ENCODE data around the gene CARD11.

The CARD11 gene

GRCh38 chr7:2919256-2919655 lies 124.4 kb downstream of the CARD11 start:
- CTCF ChIA-PET: interaction anchor here (0.9 kb wide), 1 partner anchor 16 kb away, joined by 3 read pairs; no protein-coding TSS in a partner anchor

GRCh38 chr7:2918406-2918805 lies 125.3 kb downstream of the CARD11 start:
- DNase-seq: no peak
- peaks cover 2 to 43% (median 9%) of the 10 kb centered on the region in 4 experiments for H3K36me3 ChIP-seq (ENCODE audit: control insufficient read depth in 4 of 4, insufficient read depth in 4 of 4, low read length in 3 of 4)
- WGBS (ENCODE audit: insufficient coverage): 97% methylated on average over 20 of the region's 20 CpGs

More at GRCh38 chr7:2919256-2919655, 124.4 kb downstream of the CARD11 start:
- Histone ChIP-seq H3K4me1 (ENCODE audit: control extremely low read depth in 1 of 4, control insufficient read depth in 4 of 4, insufficient read depth in 4 of 4, low read length in 3 of 4) (no peaks in the 10 kb centered on the region), H3K9me3 (ENCODE audit: control extremely low read depth in 1 of 5, control insufficient read depth in 4 of 5, insufficient read depth in 2 of 5, low read depth in 1 of 5, low read length in 4 of 5) (peaks cover 0 to 4% (median 0%) of the 10 kb centered on the region in 5 experiments), H3K27me3 (replicated peaks in 2 of 5; ENCODE audit: control insufficient read depth in 4 of 5, insufficient read depth in 5 of 5, low read length in 4 of 5) (no peaks in the 10 kb centered on the region), H3K4me3 (ENCODE audit: control insufficient read depth in 1 of 7, extremely low read depth in 1 of 7, insufficient read depth in 4 of 7, low read depth in 2 of 7, low read length in 6 of 7) (no peak overlapping the region), H3K27ac (ENCODE audit: insufficient read depth in 1 of 2, low read depth in 1 of 2, low read length in 2 of 2, poor library complexity in 1 of 2, severe bottlenecking in 2 of 2) (no peak overlapping the region), H3K36me3 (ENCODE audit: control insufficient read depth in 4 of 4, insufficient read depth in 4 of 4, low read length in 3 of 4) (peaks cover 2 to 45% (median 9%) of the 10 kb centered on the region in 4 experiments)
- DNase-seq: no peak
- WGBS (ENCODE audit: insufficient coverage): 97% methylated on average over 19 of the region's 19 CpGs
- POLR2A ChIA-PET: no interaction called here

GRCh38 chr7:2915023-2915422 lies 128.6 kb downstream of the CARD11 start:
- no peak for DNase-seq
- Histone ChIP-seq H3K27me3 (replicated peaks in 2 of 5; ENCODE audit: control insufficient read depth in 4 of 5, insufficient read depth in 5 of 5, low read length in 4 of 5) (no peaks in the 10 kb centered on the region), H3K9me3 (ENCODE audit: control extremely low read depth in 1 of 5, control insufficient read depth in 4 of 5, insufficient read depth in 2 of 5, low read depth in 1 of 5, low read length in 4 of 5) (peaks cover 0 to 3% (median 0%) of the 10 kb centered on the region in 5 experiments), H3K4me1 (ENCODE audit: control extremely low read depth in 1 of 4, control insufficient read depth in 4 of 4, insufficient read depth in 4 of 4, low read length in 3 of 4) (no peaks in the 10 kb centered on the region), H3K27ac (ENCODE audit: insufficient read depth in 1 of 2, low read depth in 1 of 2, low read length in 2 of 2, poor library complexity in 1 of 2, severe bottlenecking in 2 of 2) (no peak overlapping the region), H3K4me3 (ENCODE audit: control insufficient read depth in 1 of 7, extremely low read depth in 1 of 7, insufficient read depth in 4 of 7, low read depth in 2 of 7, low read length in 6 of 7) (no peak overlapping the region), H3K36me3 (ENCODE audit: control insufficient read depth in 4 of 4, insufficient read depth in 4 of 4, low read length in 3 of 4) (peaks cover 0 to 30% (median 8%) of the 10 kb centered on the region in 4 experiments)
- ChIA-PET CTCF (no interaction called here), POLR2A (no interaction called here)
- WGBS (ENCODE audit: insufficient coverage): 97% methylated on average over 11 of the region's 16 CpGs

More at GRCh38 chr7:2918406-2918805, 125.3 kb downstream of the CARD11 start:
- peaks cover 0 to 4% (median 0%) of the 10 kb centered on the region in 5 experiments for H3K9me3 ChIP-seq (ENCODE audit: control extremely low read depth in 1 of 5, control insufficient read depth in 4 of 5, insufficient read depth in 2 of 5, low read depth in 1 of 5, low read length in 4 of 5)
- H3K27me3 ChIP-seq (replicated peaks in 2 of 5; ENCODE audit: control insufficient read depth in 4 of 5, insufficient read depth in 5 of 5, low read length in 4 of 5): no peaks in the 10 kb centered on the region
- POLR2A ChIA-PET: no interaction called here
- CTCF ChIA-PET: no interaction called here
- no peak overlapping the region for H3K4me3 ChIP-seq (ENCODE audit: control insufficient read depth in 1 of 7, extremely low read depth in 1 of 7, insufficient read depth in 4 of 7, low read depth in 2 of 7, low read length in 6 of 7)
- H3K4me1 ChIP-seq (ENCODE audit: control extremely low read depth in 1 of 4, control insufficient read depth in 4 of 4, insufficient read depth in 4 of 4, low read length in 3 of 4): no peaks in the 10 kb centered on the region
- no peak overlapping the region for H3K27ac ChIP-seq (ENCODE audit: insufficient read depth in 1 of 2, low read depth in 1 of 2, low read length in 2 of 2, poor library complexity in 1 of 2, severe bottlenecking in 2 of 2)

- no peak for DNase-seq
- peaks cover 0 to 19% (median 5%) of the 10 kb centered on the region in 4 experiments for H3K36me3 ChIP-seq (ENCODE audit: control insufficient read depth in 4 of 4, insufficient read depth in 4 of 4, low read length in 3 of 4)
- no peak overlapping the region for H3K4me3 ChIP-seq (ENCODE audit: control insufficient read depth in 1 of 7, extremely low read depth in 1 of 7, insufficient read depth in 4 of 7, low read depth in 2 of 7, low read length in 6 of 7)
- WGBS (ENCODE audit: insufficient coverage): over 99% methylated on average over 14 of the region's 26 CpGs
- ChIA-PET POLR2A (no interaction called here), CTCF (no interaction called here)
- H3K9me3 ChIP-seq (ENCODE audit: control extremely low read depth in 1 of 5, control insufficient read depth in 4 of 5, insufficient read depth in 2 of 5, low read depth in 1 of 5, low read length in 4 of 5): no peaks in the 10 kb centered on the region
- no peaks in the 10 kb centered on the region for H3K4me1 ChIP-seq (ENCODE audit: control extremely low read depth in 1 of 4, control insufficient read depth in 4 of 4, insufficient read depth in 4 of 4, low read length in 3 of 4)
- no peaks in the 10 kb centered on the region for H3K27me3 ChIP-seq (replicated peaks in 2 of 5; ENCODE audit: control insufficient read depth in 4 of 5, insufficient read depth in 5 of 5, low read length in 4 of 5)
- no peak overlapping the region for H3K27ac ChIP-seq (ENCODE audit: insufficient read depth in 1 of 2, low read depth in 1 of 2, low read length in 2 of 2, poor library complexity in 1 of 2, severe bottlenecking in 2 of 2)
Observed at GRCh38 chr7:2913760-2914387, 129.8 kb downstream of the CARD11 start.

GRCh38 chr7:2912684-2913439 lies 130.8 kb downstream of the CARD11 start:
- Histone ChIP-seq H3K36me3 (ENCODE audit: control insufficient read depth in 4 of 4, insufficient read depth in 4 of 4, low read length in 3 of 4) (peaks cover 0 to 13% (median 4%) of the 10 kb centered on the region in 4 experiments), H3K27ac (ENCODE audit: insufficient read depth in 1 of 2, low read depth in 1 of 2, low read length in 2 of 2, poor library complexity in 1 of 2, severe bottlenecking in 2 of 2) (no peak overlapping the region), H3K4me3 (ENCODE audit: control insufficient read depth in 1 of 7, extremely low read depth in 1 of 7, insufficient read depth in 4 of 7, low read depth in 2 of 7, low read length in 6 of 7) (no peak overlapping the region), H3K27me3 (replicated peaks in 2 of 5; ENCODE audit: control insufficient read depth in 4 of 5, insufficient read depth in 5 of 5, low read length in 4 of 5) (no peaks in the 10 kb centered on the region), H3K9me3 (ENCODE audit: control extremely low read depth in 1 of 5, control insufficient read depth in 4 of 5, insufficient read depth in 2 of 5, low read depth in 1 of 5, low read length in 4 of 5) (no peaks in the 10 kb centered on the region), H3K4me1 (ENCODE audit: control extremely low read depth in 1 of 4, control insufficient read depth in 4 of 4, insufficient read depth in 4 of 4, low read length in 3 of 4) (no peaks in the 10 kb centered on the region)
- DNase-seq: no peak
- 96% methylated on average over 14 of the region's 16 CpGs for WGBS (ENCODE audit: insufficient coverage)
- POLR2A ChIA-PET: no interaction called here
- CTCF ChIA-PET: no interaction called here

- WGBS (ENCODE audit: insufficient coverage): 97% methylated on average over 13 of the region's 13 CpGs
- Histone ChIP-seq H3K9me3 (ENCODE audit: control extremely low read depth in 1 of 5, control insufficient read depth in 4 of 5, insufficient read depth in 2 of 5, low read depth in 1 of 5, low read length in 4 of 5) (no peaks in the 10 kb centered on the region), H3K4me1 (ENCODE audit: control extremely low read depth in 1 of 4, control insufficient read depth in 4 of 4, insufficient read depth in 4 of 4, low read length in 3 of 4) (no peaks in the 10 kb centered on the region), H3K4me3 (ENCODE audit: control insufficient read depth in 1 of 7, extremely low read depth in 1 of 7, insufficient read depth in 4 of 7, low read depth in 2 of 7, low read length in 6 of 7) (no peak overlapping the region), H3K27ac (ENCODE audit: insufficient read depth in 1 of 2, low read depth in 1 of 2, low read length in 2 of 2, poor library complexity in 1 of 2, severe bottlenecking in 2 of 2) (no peak overlapping the region), H3K27me3 (replicated peaks in 2 of 5; ENCODE audit: control insufficient read depth in 4 of 5, insufficient read depth in 5 of 5, low read length in 4 of 5) (no peaks in the 10 kb centered on the region), H3K36me3 (ENCODE audit: control insufficient read depth in 4 of 4, insufficient read depth in 4 of 4, low read length in 3 of 4) (peaks cover 0 to 11% (median 5%) of the 10 kb centered on the region in 4 experiments)
- no peak for DNase-seq
- ChIA-PET CTCF (no interaction called here), POLR2A (no interaction called here)
Observed at GRCh38 chr7:2911466-2911865, 132.2 kb downstream of the CARD11 start.

GRCh38 chr7:2909471-2910039 lies 134.1 kb downstream of the CARD11 start:
- no peaks in the 10 kb centered on the region for H3K4me1 ChIP-seq (ENCODE audit: control extremely low read depth in 1 of 4, control insufficient read depth in 4 of 4, insufficient read depth in 4 of 4, low read length in 3 of 4)
- H3K36me3 ChIP-seq (ENCODE audit: control insufficient read depth in 4 of 4, insufficient read depth in 4 of 4, low read length in 3 of 4): peaks cover 0 to 6% (median 2%) of the 10 kb centered on the region in 4 experiments

More at GRCh38 chr7:2909471-2910039, 134.1 kb downstream of the CARD11 start:
- no peak for DNase-seq
- ChIA-PET POLR2A (no interaction called here), CTCF (no interaction called here)
- WGBS (ENCODE audit: insufficient coverage): 98% methylated on average over 9 of the region's 18 CpGs
- peaks cover 0 to 3% (median 0%) of the 10 kb centered on the region in 5 experiments for H3K9me3 ChIP-seq (ENCODE audit: control extremely low read depth in 1 of 5, control insufficient read depth in 4 of 5, insufficient read depth in 2 of 5, low read depth in 1 of 5, low read length in 4 of 5)
- no peak overlapping the region for H3K4me3 ChIP-seq (ENCODE audit: control insufficient read depth in 1 of 7, extremely low read depth in 1 of 7, insufficient read depth in 4 of 7, low read depth in 2 of 7, low read length in 6 of 7)
- H3K27me3 ChIP-seq (replicated peaks in 2 of 5; ENCODE audit: control insufficient read depth in 4 of 5, insufficient read depth in 5 of 5, low read length in 4 of 5): no peaks in the 10 kb centered on the region
- H3K27ac ChIP-seq (ENCODE audit: insufficient read depth in 1 of 2, low read depth in 1 of 2, low read length in 2 of 2, poor library complexity in 1 of 2, severe bottlenecking in 2 of 2): no peak overlapping the region

Data from common myeloid progenitor, CD34-positive (primary cell).